T-cell (primary cell): ENCODE data around the gene CEMIP. TPM values are rescaled to one million over a fixed set of nuclear protein-coding genes. Genes with fewer than 3 reads are reported as not detected.

ENCODE experiments used
- ATAC-seq, 4 experiments: fragments of 200-7000 bp in 3 of 4; fragments of 150-1000 bp in 1 of 4; cut with Tn5 transposase; replicated peaks in 1 of 4; 1 replicate in 3 of 4; 2 replicates in 1 of 4; pipeline ENCODE4 v1.10.0; 2021; ENCODE audit warnings: moderate library complexity in 3 of 4, mild to moderate bottlenecking in 2 of 4, moderate number of reproducible peaks in 1 of 4
- CTCF ChIA-PET, 2 donors: fragments of 300-600 bp; sonication (Branson Sonifier 250); formaldehyde crosslinking; loops; one replicate each; lab custom pipeline; 2022; ENCODE audit warnings: antibody characterized with exemption in 2 of 2; lab: Charles Lee
- POLR2A ChIA-PET, 2 donors: fragments of 300-600 bp; sonication (Branson Sonifier 250); formaldehyde crosslinking; loops; one replicate each; lab custom pipeline; 2022; ENCODE audit warnings: antibody characterized with exemption in 2 of 2; lab: Charles Lee
- DNase-seq, 35 experiments: peaks; one replicate each; pipeline versions ENCODE4 v3.0.0 to v3.0.0-alpha.2; 2013 to 2023
- H3K27ac ChIP-seq: one replicate; pipeline ENCODE4 v1.5.1; 2013; ENCODE audit warnings: low read length
- H3K27me3 ChIP-seq, 2 experiments: replicated peaks in 1 of 2; 1 replicate in 1 of 2; 2 replicates in 1 of 2; pipeline versions ENCODE4 v1.6.1 to v1.7.0; 2013; ENCODE audit warnings: low read length in 1 of 2, mixed read lengths in 1 of 2; ENCODE audit not compliant: control insufficient read depth in 2 of 2, insufficient read depth in 2 of 2; ENCODE audit errors: extremely low read depth in 1 of 2
- H3K36me3 ChIP-seq, 2 donors: 1 replicate in 1 of 2; 2 replicates in 1 of 2; pipeline versions ENCODE4 v1.6.1 to v1.7.0; 2013; ENCODE audit warnings: low read length in 1 of 2; ENCODE audit not compliant: control insufficient read depth in 2 of 2, insufficient read depth in 1 of 2; ENCODE audit errors: extremely low read depth in 1 of 2
- H3K4me1 ChIP-seq, 2 experiments: 1 replicate in 1 of 2; 2 replicates in 1 of 2; pipeline versions ENCODE4 v1.6.1 to v1.7.0; 2013; ENCODE audit warnings: low read length in 2 of 2, mixed read lengths in 1 of 2; ENCODE audit not compliant: insufficient read depth in 2 of 2, control insufficient read depth in 1 of 2; ENCODE audit errors: extremely low read depth in 1 of 2
- H3K4me3 ChIP-seq, 2 donors: 1 replicate in 1 of 2; 2 replicates in 1 of 2; pipeline versions ENCODE4 v1.5.1 to v1.7.0; 2013; ENCODE audit warnings: mild to moderate bottlenecking in 2 of 2, low read length in 1 of 2, moderate library complexity in 1 of 2; ENCODE audit not compliant: control insufficient read depth in 1 of 2; ENCODE audit errors: extremely low read depth in 1 of 2
- H3K9me3 ChIP-seq: 2 replicates; pipeline ENCODE4 v1.7.0; 2013
- H3K27ac Mint-ChIP-seq, 2 donors: one replicate each; pipeline ENCODE4 v1.8.0; 2020 to 2021; ENCODE audit warnings: mild to moderate bottlenecking in 2 of 2, mixed read lengths in 2 of 2
- H3K27me3 Mint-ChIP-seq, 2 donors: one replicate each; pipeline ENCODE4 v1.8.0; 2021 to 2022; ENCODE audit warnings: mixed read lengths in 2 of 2
- H3K36me3 Mint-ChIP-seq: one replicate; pipeline ENCODE4 v1.8.0; 2021; ENCODE audit warnings: mixed read lengths
- H3K4me1 Mint-ChIP-seq, 3 donors: one replicate each; pipeline ENCODE4 v1.8.0; 2020 to 2022; ENCODE audit warnings: mixed read lengths in 3 of 3, mild to moderate bottlenecking in 1 of 3
- H3K4me3 Mint-ChIP-seq, 3 donors: one replicate each; pipeline ENCODE4 v1.8.0; 2020 to 2022; ENCODE audit warnings: mild to moderate bottlenecking in 3 of 3, mixed read lengths in 3 of 3, moderate library complexity in 3 of 3
- H3K9me3 Mint-ChIP-seq, 3 donors: one replicate each; pipeline ENCODE4 v1.8.0; 2020 to 2022; ENCODE audit warnings: mixed read lengths in 3 of 3
- WGBS: methylation state at CpG from one replicate; pipeline ENCODE4 v1.1.5; 2013; ENCODE audit warnings: missing lambda C conversion rate; ENCODE audit not compliant: insufficient coverage; 5-methylcytosine and 5-hydroxymethylcytosine counted together
- total RNA-seq, 35 experiments: library from RNA in 6 of 35; stranded (reverse) in 6 of 35; fragments of 120-200 nt in 1 of 35; gene quantifications; one replicate each; pipeline versions ENCODE4 v1.2.1 to v1.2.4 and lab custom pipeline; 2013 to 2026

Gene CEMIP
- total RNA-seq, 5 donors from 2014 or later (not counting 1 experiment from before 2014, with no cell fraction given) = 0.63 to 1.2 (median 1.2) TPM; not detected in 2

DNA sequence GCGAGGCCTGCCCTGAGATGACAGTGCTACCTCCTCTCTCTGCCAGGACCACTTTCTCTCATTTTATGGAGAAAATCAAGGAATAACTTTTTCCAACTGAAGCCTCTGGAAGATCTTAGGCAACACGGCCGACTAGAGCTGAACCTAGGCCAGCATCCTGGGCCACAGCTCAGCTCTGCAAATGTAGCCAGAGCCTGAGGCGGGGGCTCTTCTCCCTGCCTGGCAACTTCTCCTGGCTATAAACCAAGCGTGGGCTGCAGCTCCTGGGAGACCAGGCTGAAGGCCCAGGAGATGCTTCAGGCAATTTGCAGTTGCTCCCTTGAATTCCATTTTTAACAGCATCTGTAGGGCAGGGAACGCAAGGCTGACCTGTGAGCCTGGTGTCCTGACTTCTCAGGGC lies 74.9 kb downstream of the CEMIP start:
- whole genome bisulfite sequencing = 73% methylated on average over 6 of the region's 6 CpGs
- no peak overlapping the region for H3K4me3 ChIP-seq
- peaks cover 11 to 14% of the 10 kb centered on the region in 2 donors for H3K27me3 Mint-ChIP-seq
- peaks cover 21 to 23% (median 22%) of the 10 kb centered on the region in 3 donors for H3K4me1 Mint-ChIP-seq
- H3K4me1 ChIP-seq = peaks cover 8 to 10% of the 10 kb centered on the region in 2 experiments
- H3K27me3 ChIP-seq = peaks cover 0 to 21% of the 10 kb centered on the region in 2 experiments
- H3K4me3 Mint-ChIP-seq = no peak overlapping the region
- no peaks in the 10 kb centered on the region for H3K9me3 Mint-ChIP-seq
- H3K36me3 Mint-ChIP-seq = no peaks in the 10 kb centered on the region
- no peak for DNase-seq
- H3K9me3 ChIP-seq = no peaks in the 10 kb centered on the region
- CTCF ChIA-PET = interaction anchor here in 1 of 2 donors (0.6 kb wide), 1 partner anchor 193 kb away, joined by 3 read pairs; no protein-coding TSS in a partner anchor
- no peak overlapping the region for H3K27ac ChIP-seq
- no peak for ATAC-seq
- no peak overlapping the region for H3K27ac Mint-ChIP-seq
- H3K36me3 ChIP-seq = no peaks in the 10 kb centered on the region
- POLR2A ChIA-PET = interaction anchor here in 1 of 2 donors (0.6 kb wide), 1 partner anchor 158 kb away, joined by 7 read pairs; no protein-coding TSS in a partner anchor

DNA sequence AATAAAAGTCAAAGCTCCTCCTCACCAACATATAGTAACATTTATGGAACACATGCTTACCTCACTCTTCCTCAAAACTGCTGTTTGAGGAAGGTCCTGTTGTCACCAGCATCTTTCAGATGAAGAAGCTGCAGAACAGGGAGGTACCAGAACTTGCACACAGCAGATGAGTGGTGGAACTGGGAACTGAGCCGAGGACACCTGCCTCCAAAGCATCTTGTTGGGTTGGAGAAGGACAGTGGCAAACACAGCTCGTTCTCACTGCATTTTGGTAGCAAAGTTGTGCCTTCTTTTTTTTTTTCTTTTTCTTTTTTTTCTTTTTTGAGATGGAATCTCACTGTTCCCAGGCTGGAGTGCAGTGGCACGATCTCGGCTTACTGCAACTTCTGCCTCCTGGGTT lies 76.0 kb downstream of the CEMIP start:
- H3K9me3 Mint-ChIP-seq = no peaks in the 10 kb centered on the region
- 94% methylated on average over 2 of the region's 4 CpGs for WGBS

GRCh38 chr15:80856400-80856799 lies 77.2 kb downstream of the CEMIP start:
- Histone ChIP-seq H3K27ac (no peak overlapping the region), H3K27me3 (peaks cover 0 to 4% of the 10 kb centered on the region in 2 experiments), H3K36me3 (no peaks in the 10 kb centered on the region), H3K4me3 (no peak overlapping the region), H3K4me1 (peaks cover 8 to 10% of the 10 kb centered on the region in 2 experiments), H3K9me3 (no peaks in the 10 kb centered on the region)
- no peaks in the 10 kb centered on the region for H3K9me3 Mint-ChIP-seq
- peak in 1 of 4 experiments; percentile 16 for ATAC-seq
- DNase-seq = peak in 1 of 35 experiments; percentile 4
- CTCF ChIA-PET = interaction anchor here in 1 of 2 donors (0.5 to 0.6 kb wide), 2 partner anchors 9 to 842 kb away, joined by 3 read pairs; no protein-coding TSS in a partner anchor
- H3K4me1 Mint-ChIP-seq = peaks cover 21 to 23% (median 22%) of the 10 kb centered on the region in 3 donors
- peak overlapping the region in 1 of 3 donors; percentile 38 for H3K4me3 Mint-ChIP-seq
- H3K36me3 Mint-ChIP-seq = no peaks in the 10 kb centered on the region
- POLR2A ChIA-PET = no interaction called here
- WGBS = no CpG with 5 or more reads among the region's 2 CpGs
- no peaks in the 10 kb centered on the region for H3K27me3 Mint-ChIP-seq
- H3K27ac Mint-ChIP-seq = no peak overlapping the region

More for the DNA sequence above, 76.0 kb downstream of the CEMIP start:
- Mint-ChIP-seq H3K4me3 (no peak overlapping the region), H3K4me1 (peaks cover 21 to 23% (median 22%) of the 10 kb centered on the region in 3 donors), H3K27ac (no peak overlapping the region), H3K27me3 (peaks cover 0 to 4% of the 10 kb centered on the region in 2 donors), H3K36me3 (no peaks in the 10 kb centered on the region)
- Histone ChIP-seq H3K9me3 (no peaks in the 10 kb centered on the region), H3K4me3 (no peak overlapping the region), H3K27ac (no peak overlapping the region), H3K27me3 (peaks cover 0 to 11% of the 10 kb centered on the region in 2 experiments), H3K36me3 (no peaks in the 10 kb centered on the region), H3K4me1 (peaks cover 8 to 10% of the 10 kb centered on the region in 2 experiments)
- ATAC-seq = no peak
- no peak for DNase-seq
- ChIA-PET CTCF (no interaction called here), POLR2A (no interaction called here)

DNA sequence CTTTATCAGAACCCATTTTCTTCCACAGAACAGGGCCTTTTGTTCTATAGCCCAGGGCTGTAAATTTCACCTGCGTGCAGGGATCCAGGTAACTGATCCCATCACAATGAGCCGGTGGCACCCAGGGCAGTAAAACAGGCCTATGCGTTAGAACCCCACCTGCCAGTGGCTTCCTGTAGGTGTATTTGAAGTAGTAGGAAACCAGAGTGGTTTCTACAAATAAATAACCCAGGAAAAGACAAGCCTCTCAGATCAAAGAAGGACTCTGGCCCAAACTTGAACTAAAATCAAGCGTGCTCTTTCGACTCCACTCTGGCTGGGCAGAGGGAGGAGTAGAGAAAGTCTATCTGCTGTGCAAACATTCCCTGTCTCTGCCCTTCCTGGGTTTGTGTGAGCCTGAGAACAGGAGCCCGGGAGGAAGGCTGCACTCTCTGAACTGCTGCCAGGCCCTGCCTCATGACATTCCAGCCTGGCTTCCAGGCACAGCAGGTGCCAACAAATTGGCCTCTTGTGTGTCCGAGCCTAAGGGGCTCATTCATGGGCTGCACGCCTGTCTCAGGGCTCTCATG lies 77.7 kb downstream of the CEMIP start:
- ATAC-seq (peak in 3 of 4 experiments; percentile 50 to 69 (median 53)), DNase-seq (no peak)
- Mint-ChIP-seq H3K4me1 (peaks cover 21 to 23% (median 22%) of the 10 kb centered on the region in 3 donors), H3K27me3 (no peaks in the 10 kb centered on the region), H3K27ac (no peak overlapping the region), H3K9me3 (no peaks in the 10 kb centered on the region), H3K36me3 (no peaks in the 10 kb centered on the region), H3K4me3 (peak overlapping the region in 1 of 3 donors; percentile 38)
- WGBS = 58% methylated on average over 4 of the region's 8 CpGs
- peaks cover 0 to 4% of the 10 kb centered on the region in 2 experiments for H3K27me3 ChIP-seq
- H3K4me3 ChIP-seq = peak overlapping the region in 1 of 2 donors; percentile 29
- no peaks in the 10 kb centered on the region for H3K9me3 ChIP-seq
- POLR2A ChIA-PET = no interaction called here
- peaks cover 8 to 10% of the 10 kb centered on the region in 2 experiments for H3K4me1 ChIP-seq
- H3K27ac ChIP-seq = no peak overlapping the region
- CTCF ChIA-PET = interaction anchor here in 1 of 2 donors (0.6 kb wide), 1 partner anchor 842 kb away, joined by 3 read pairs; no protein-coding TSS in a partner anchor
- H3K36me3 ChIP-seq = no peaks in the 10 kb centered on the region

- no peaks in the 10 kb centered on the region for H3K27me3 ChIP-seq
- no peak for DNase-seq
- Mint-ChIP-seq H3K27me3 (no peaks in the 10 kb centered on the region), H3K27ac (no peak overlapping the region), H3K4me1 (peaks cover 12 to 14% (median 12%) of the 10 kb centered on the region in 3 donors), H3K4me3 (no peak overlapping the region), H3K36me3 (no peaks in the 10 kb centered on the region), H3K9me3 (no peaks in the 10 kb centered on the region)
- H3K4me3 ChIP-seq = no peak overlapping the region
- POLR2A ChIA-PET = interaction anchor here in 1 of 2 donors (0.6 kb wide), 1 partner anchor 43 kb away, joined by 3 read pairs; no protein-coding TSS in a partner anchor
- H3K27ac ChIP-seq = no peak overlapping the region
- H3K9me3 ChIP-seq = no peaks in the 10 kb centered on the region
- ATAC-seq = no peak
- 73% methylated on average over 2 of the region's 5 CpGs for WGBS
- CTCF ChIA-PET = no interaction called here
- peaks cover 6% of the 10 kb centered on the region in 2 experiments for H3K4me1 ChIP-seq
- H3K36me3 ChIP-seq = no peaks in the 10 kb centered on the region
These were observed 82.6 kb downstream of the CEMIP start for GRCh38 chr15:80861731-80862170.

DNA sequence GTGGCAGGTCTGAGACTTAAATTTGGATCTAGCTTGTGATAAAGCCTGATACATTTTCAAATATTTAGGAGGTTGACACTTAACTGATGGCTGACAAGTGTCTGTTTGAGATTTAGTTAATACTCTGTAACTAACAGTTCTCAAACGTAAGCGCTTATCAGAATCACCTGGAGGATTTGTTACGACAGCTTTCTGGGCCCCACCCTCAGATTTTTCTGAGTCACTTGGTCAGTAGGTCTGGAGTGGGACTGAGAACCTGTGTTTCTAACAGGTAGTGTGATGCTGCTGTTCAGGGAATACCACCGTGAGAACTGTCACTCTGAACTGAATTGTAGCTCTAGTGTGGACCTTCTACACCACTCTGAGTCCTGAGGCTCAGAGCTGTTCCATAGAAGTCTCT lies 85.5 kb downstream of the CEMIP start:
- no peak for ATAC-seq
- no peaks in the 10 kb centered on the region for H3K9me3 Mint-ChIP-seq
- Histone ChIP-seq H3K9me3 (no peaks in the 10 kb centered on the region), H3K27ac (no peak overlapping the region), H3K4me1 (no peaks in the 10 kb centered on the region), H3K27me3 (no peaks in the 10 kb centered on the region), H3K4me3 (no peak overlapping the region), H3K36me3 (no peaks in the 10 kb centered on the region)
- H3K27me3 Mint-ChIP-seq = no peaks in the 10 kb centered on the region
- H3K27ac Mint-ChIP-seq = no peak overlapping the region
- no peaks in the 10 kb centered on the region for H3K4me1 Mint-ChIP-seq
- DNase-seq = no peak
- 96% methylated on average over 3 of the region's 4 CpGs for WGBS
- POLR2A ChIA-PET = no interaction called here
- H3K36me3 Mint-ChIP-seq = no peaks in the 10 kb centered on the region
- no peak overlapping the region for H3K4me3 Mint-ChIP-seq
- CTCF ChIA-PET = no interaction called here
